ENCODE measurements around the gene MCF2L. TPM values are rescaled to one million over a fixed set of nuclear protein-coding genes. Genes with fewer than 3 reads are reported as not detected.

Gene MCF2L
- total RNA-seq, 4 donors from 2014 or later = 46.5 to 89.7 (median 55.0) TPM

GRCh38 chr13:113137691-113138298 lies 168.8 kb downstream of the MCF2L start:
- no peak for DNase-seq (ENCODE audit: low spot score in 2 of 2)
- TF ChIP-seq CTCF (IDR thresholded peaks at IDR 0.05) = no peak
- no peak for TF ChIP-seq POLR2A (IDR thresholded peaks at IDR 0.05)
- intact Hi-C loops (cut with DNase I; ENCODE audit: low total_unique reads) = no loop called here
- WGBS, 2 donors = 84 to 87% methylated on average over 11 of the region's 11 CpGs
- H3K4me3 ChIP-seq (ENCODE audit: low read depth, poor library complexity, severe bottlenecking) = no peak overlapping the region

- 80 to 82% methylated on average over 16 of the region's 16 CpGs for WGBS, 2 donors
- TF ChIP-seq CTCF (IDR thresholded peaks at IDR 0.05) = no peak
- TF ChIP-seq POLR2A (IDR thresholded peaks at IDR 0.05) = no peak
- DNase-seq (ENCODE audit: low spot score in 2 of 2) = peak in 1 of 2 donors; percentile 52
- no peak overlapping the region for H3K4me3 ChIP-seq (ENCODE audit: low read depth, poor library complexity, severe bottlenecking)
- intact Hi-C loops (cut with DNase I; ENCODE audit: low total_unique reads) = no loop called here
These were observed 170.0 kb downstream of the MCF2L start for GRCh38 chr13:113138792-113139551.

- intact Hi-C loops (cut with DNase I; ENCODE audit: low total_unique reads) = no loop called here
- TF ChIP-seq CTCF (IDR thresholded peaks at IDR 0.05) (no peak), POLR2A (IDR thresholded peaks at IDR 0.05) (no peak)
- WGBS, 2 donors = 86% methylated on average over 5 of the region's 5 CpGs
- H3K4me3 ChIP-seq (ENCODE audit: low read depth, poor library complexity, severe bottlenecking) = no peak overlapping the region
- no peak for DNase-seq (ENCODE audit: low spot score in 2 of 2)
These were observed 170.6 kb downstream of the MCF2L start for GRCh38 chr13:113139577-113139976.

- intact Hi-C loops (cut with DNase I; ENCODE audit: low total_unique reads) = no loop called here
- TF ChIP-seq CTCF (IDR thresholded peaks at IDR 0.05) (no peak), POLR2A (IDR thresholded peaks at IDR 0.05) (no peak)
- 70 to 91% methylated on average over 24 to 25 of the region's 26 CpGs for WGBS, 2 donors
- peak in 1 of 2 donors; percentile 85 for DNase-seq (ENCODE audit: low spot score in 2 of 2)
- H3K4me3 ChIP-seq (ENCODE audit: low read depth, poor library complexity, severe bottlenecking) = no peak overlapping the region
These were observed 171.9 kb downstream of the MCF2L start for GRCh38 chr13:113140677-113141600.

GRCh38 chr13:113141601-113141970 lies 172.6 kb downstream of the MCF2L start:
- H3K4me3 ChIP-seq (ENCODE audit: low read depth, poor library complexity, severe bottlenecking) = no peak overlapping the region
- intact Hi-C loops (cut with DNase I; ENCODE audit: low total_unique reads) = no loop called here
- DNase-seq (ENCODE audit: low spot score in 2 of 2) = peak in 1 of 2 donors; percentile 80
- TF ChIP-seq CTCF (IDR thresholded peaks at IDR 0.05) = no peak
- no peak for TF ChIP-seq POLR2A (IDR thresholded peaks at IDR 0.05)
- WGBS, 2 donors = 92% methylated on average over 18 of the region's 18 CpGs
